A673 (cell line): ENCODE measurements around the gene ZXDB. TPM values are rescaled to one million over a fixed set of nuclear protein-coding genes. Genes with fewer than 3 reads are reported as not detected.
"Not testable (repeated sequence)": the region's sequence is repeated elsewhere in the genome, so short reads cannot be mapped to it uniquely, and the experiment has no call there.

Source experiments
- BruUV-seq: library from RNA; stranded (reverse); fragments of 400-500 nt; replicated peaks from 2 replicates; lab custom pipeline; 2021; lab: Mats Ljungman, UMichigan
- CTCF ChIA-PET: fragments of 300-600 bp; sonication (Branson Sonifier 250); formaldehyde crosslinking; loops from one replicate; lab custom pipeline; 2022; ENCODE audit warnings: antibody characterized with exemption; lab: Charles Lee
- POLR2A ChIA-PET: fragments of 300-600 bp; sonication (Branson Sonifier 250); formaldehyde crosslinking; loops from one replicate; lab custom pipeline; 2022; ENCODE audit warnings: antibody characterized with exemption; ENCODE audit not compliant: low non-redundant PET; lab: Charles Lee
- DNase-seq: peaks from one replicate; pipeline ENCODE4 v3.0.0-alpha.2; 2015; ENCODE audit warnings: low spot score
- H3K27ac ChIP-seq: fragments of 200-600 bp; sonication (generic); 2 replicates; pipeline ENCODE4 v1.5.1; 2016; ENCODE audit warnings: mixed run types, low read depth, mild to moderate bottlenecking, mixed read lengths, antibody characterized with exemption, low read length; ENCODE audit not compliant: poor library complexity, severe bottlenecking
- H3K27me3 ChIP-seq: fragments of 200-600 bp; sonication (generic); replicated peaks from 2 replicates; pipeline ENCODE4 v1.6.1; 2017; ENCODE audit warnings: mixed run types, low read depth, mild to moderate bottlenecking, mixed read lengths, antibody characterized with exemption, low read length; ENCODE audit not compliant: insufficient read depth, poor library complexity
- H3K36me3 ChIP-seq: fragments of 200-600 bp; sonication (generic); 2 replicates; pipeline ENCODE4 v1.6.1; 2016; ENCODE audit warnings: mixed run types, mild to moderate bottlenecking, mixed read lengths, antibody characterized with exemption, low read length; ENCODE audit not compliant: insufficient read depth, poor library complexity, severe bottlenecking
- H3K4me1 ChIP-seq: fragments of 200-600 bp; sonication (generic); 2 replicates; pipeline ENCODE4 v1.6.1; 2017; ENCODE audit warnings: mixed run types, mild to moderate bottlenecking, mixed read lengths, antibody characterized with exemption, low read length; ENCODE audit not compliant: insufficient read depth, poor library complexity, severe bottlenecking
- H3K4me3 ChIP-seq: fragments of 200-600 bp; sonication (generic); 2 replicates; pipeline ENCODE4 v1.5.1; 2016; ENCODE audit warnings: low read depth, mixed run types, mild to moderate bottlenecking, mixed read lengths, low read length; ENCODE audit not compliant: poor library complexity, severe bottlenecking
- H3K9me3 ChIP-seq: fragments of 200-600 bp; sonication (generic); 2 replicates; pipeline ENCODE4 v1.6.1; 2016; ENCODE audit warnings: mixed run types, low read depth, mild to moderate bottlenecking, mixed read lengths, antibody characterized with exemption, low read length; ENCODE audit not compliant: poor library complexity, severe bottlenecking
- EZH2 ChIP-seq: fragments of 200-600 bp; sonication (generic); IDR thresholded peaks from 2 replicates; pipeline ENCODE4 v1.6.1; 2017; ENCODE audit warnings: borderline replicate concordance, low read depth, mild to moderate bottlenecking, mixed read lengths, antibody characterized with exemption, low read length; ENCODE audit not compliant: poor library complexity, severe bottlenecking
- intact Hi-C: fragments of 100-400 bp; cut with micrococcal nuclease; formaldehyde crosslinking; loops from one replicate; pipeline ENCODE4 v1.10.0; 2022; ENCODE audit not compliant: unreplicated experiment
- total RNA-seq: library from RNA; stranded (reverse); gene quantifications from 2 replicates; pipeline ENCODE4 v1.2.3, GENCODE V29; 2021
- TF ChIP-seq, protein P1 (sequence below): fragments of 300-800, 200-600 bp; sonication (generic); conservative IDR thresholded peaks from 2 replicates; pipeline ENCODE4 v1.5.1; 2017; ENCODE audit warnings: low read depth, mild to moderate bottlenecking, antibody characterized with exemption, low read length, moderate library complexity, mixed read lengths

Gene ZXDB
- total RNA-seq, 1 experiment from 2014 or later: 8.5 TPM

- Histone ChIP-seq H3K27ac (no peak overlapping the region), H3K4me3 (no peak overlapping the region), H3K36me3 (no peaks in the 10 kb centered on the region), H3K27me3 (no peaks in the 10 kb centered on the region), H3K9me3 (no peaks in the 10 kb centered on the region), H3K4me1 (no peaks in the 10 kb centered on the region)
- BruUV-seq: no TSS peak
- no peak for DNase-seq
- CTCF ChIA-PET: no interaction called here
- intact Hi-C loops: no loop called here
- POLR2A ChIA-PET: no interaction called here
- no peak for TF ChIP-seq EZH2
- TF ChIP-seq, protein P1, sequence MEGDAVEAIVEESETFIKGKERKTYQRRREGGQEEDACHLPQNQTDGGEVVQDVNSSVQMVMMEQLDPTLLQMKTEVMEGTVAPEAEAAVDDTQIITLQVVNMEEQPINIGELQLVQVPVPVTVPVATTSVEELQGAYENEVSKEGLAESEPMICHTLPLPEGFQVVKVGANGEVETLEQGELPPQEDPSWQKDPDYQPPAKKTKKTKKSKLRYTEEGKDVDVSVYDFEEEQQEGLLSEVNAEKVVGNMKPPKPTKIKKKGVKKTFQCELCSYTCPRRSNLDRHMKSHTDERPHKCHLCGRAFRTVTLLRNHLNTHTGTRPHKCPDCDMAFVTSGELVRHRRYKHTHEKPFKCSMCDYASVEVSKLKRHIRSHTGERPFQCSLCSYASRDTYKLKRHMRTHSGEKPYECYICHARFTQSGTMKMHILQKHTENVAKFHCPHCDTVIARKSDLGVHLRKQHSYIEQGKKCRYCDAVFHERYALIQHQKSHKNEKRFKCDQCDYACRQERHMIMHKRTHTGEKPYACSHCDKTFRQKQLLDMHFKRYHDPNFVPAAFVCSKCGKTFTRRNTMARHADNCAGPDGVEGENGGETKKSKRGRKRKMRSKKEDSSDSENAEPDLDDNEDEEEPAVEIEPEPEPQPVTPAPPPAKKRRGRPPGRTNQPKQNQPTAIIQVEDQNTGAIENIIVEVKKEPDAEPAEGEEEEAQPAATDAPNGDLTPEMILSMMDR: no peak
These were observed 15.7 kb downstream of the ZXDB start for GRCh38 chrX:57607295-57608187.

- H3K27me3 ChIP-seq, DNase-seq, BruUV-seq, H3K4me3 ChIP-seq, POLR2A ChIA-PET, H3K27ac ChIP-seq, H3K36me3 ChIP-seq, intact Hi-C loops, CTCF ChIA-PET, H3K4me1 ChIP-seq: not testable (repeated sequence)
- peaks cover 11% of the 10 kb centered on the region for H3K9me3 ChIP-seq
These were observed 21.5 kb downstream of the ZXDB start for GRCh38 chrX:57613351-57613750.

DNA sequence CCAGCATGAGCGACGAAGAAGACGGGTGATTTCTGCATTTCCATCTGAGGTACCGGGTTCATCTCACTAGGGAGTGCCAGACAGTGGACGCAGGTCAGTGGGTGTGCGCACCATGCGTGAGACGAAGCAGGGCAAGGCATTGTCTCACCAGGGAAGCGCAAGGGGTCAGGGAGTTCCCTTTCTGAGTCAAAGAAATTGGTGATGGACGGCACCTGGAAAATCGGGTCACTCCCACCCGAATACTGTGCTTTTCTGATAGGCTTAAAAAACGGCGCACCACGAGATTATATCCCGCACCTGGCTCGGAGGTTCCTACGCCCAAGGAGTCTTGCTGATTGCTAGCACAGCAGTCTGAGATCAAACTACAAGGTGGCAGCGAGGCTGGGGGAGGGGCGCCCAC, 37.6 kb downstream of the ZXDB start:
- H3K9me3 ChIP-seq, H3K27me3 ChIP-seq, H3K27ac ChIP-seq, DNase-seq, BruUV-seq, intact Hi-C loops, CTCF ChIA-PET, H3K4me1 ChIP-seq, H3K36me3 ChIP-seq, H3K4me3 ChIP-seq, POLR2A ChIA-PET: not testable (repeated sequence)

GRCh38 chrX:57640674-57641016, 48.8 kb downstream of the ZXDB start:
- Histone ChIP-seq H3K36me3 (no peaks in the 10 kb centered on the region), H3K27ac (no peak overlapping the region), H3K9me3 (no peaks in the 10 kb centered on the region), H3K4me1 (no peaks in the 10 kb centered on the region), H3K27me3 (no peaks in the 10 kb centered on the region), H3K4me3 (no peak overlapping the region)
- ChIA-PET CTCF (no interaction called here), POLR2A (no interaction called here)
- DNase-seq: no peak
- BruUV-seq: no TSS peak
- intact Hi-C loops: no loop called here
- TF ChIP-seq, protein P1: no peak
- no peak for TF ChIP-seq EZH2
